ENCODE measurements around the gene POLR3G.
A peak's percentile ranks its signal among the peaks of the same experiment; 100 is the strongest.

Gene POLR3G

GRCh38 chr5:90557391-90557790 is 82.7 kb downstream of the POLR3G start:
- H3K27ac Mint-ChIP-seq = no peak overlapping the region
- H3K27me3 Mint-ChIP-seq = peaks cover 49% of the 10 kb centered on the region
- no peak overlapping the region for H3K4me3 Mint-ChIP-seq
- H3K9me3 Mint-ChIP-seq = no peaks in the 10 kb centered on the region
- H3K4me1 Mint-ChIP-seq = peaks cover 13% of the 10 kb centered on the region
- H3K36me3 Mint-ChIP-seq = no peaks in the 10 kb centered on the region

GRCh38 chr5:90557871-90558270 is 83.2 kb downstream of the POLR3G start:
- H3K27ac Mint-ChIP-seq = no peak overlapping the region
- H3K9me3 Mint-ChIP-seq = no peaks in the 10 kb centered on the region
- no peaks in the 10 kb centered on the region for H3K36me3 Mint-ChIP-seq
- H3K4me3 Mint-ChIP-seq = peak overlapping the region; percentile 72
- H3K27me3 Mint-ChIP-seq = peaks cover 51% of the 10 kb centered on the region
- H3K4me1 Mint-ChIP-seq = peaks cover 13% of the 10 kb centered on the region

GRCh38 chr5:90558344-90559192 is 83.9 kb downstream of the POLR3G start, which contains the start of gene ADGRV1:
Gene ADGRV1 (plus strand): TSS chr5:90558797. CDS start chr5:90558896, 99 bp downstream.
- peaks cover 53% of the 10 kb centered on the region for H3K27me3 Mint-ChIP-seq
- no peak within 1 kb of the TSS for H3K27ac Mint-ChIP-seq
- peak within 1 kb of the TSS; percentile 72 for H3K4me3 Mint-ChIP-seq
- peaks cover 13% of the 10 kb centered on the region for H3K4me1 Mint-ChIP-seq
- no peaks in the 10 kb centered on the region for H3K36me3 Mint-ChIP-seq
- H3K9me3 Mint-ChIP-seq = no peaks in the 10 kb centered on the region

- Mint-ChIP-seq H3K4me3 (no peak overlapping the region), H3K27me3 (peaks cover 47% of the 10 kb centered on the region), H3K4me1 (peaks cover 13% of the 10 kb centered on the region), H3K27ac (no peak overlapping the region), H3K9me3 (no peaks in the 10 kb centered on the region), H3K36me3 (no peaks in the 10 kb centered on the region)
Observed at GRCh38 chr5:90560771-90561170, 86.1 kb downstream of the POLR3G start.

GRCh38 chr5:90561766-90562165 is 87.1 kb downstream of the POLR3G start:
- H3K4me1 Mint-ChIP-seq = peaks cover 13% of the 10 kb centered on the region
- H3K27ac Mint-ChIP-seq = no peak overlapping the region
- peaks cover 47% of the 10 kb centered on the region for H3K27me3 Mint-ChIP-seq
- H3K36me3 Mint-ChIP-seq = no peaks in the 10 kb centered on the region
- H3K4me3 Mint-ChIP-seq = no peak overlapping the region
- H3K9me3 Mint-ChIP-seq = no peaks in the 10 kb centered on the region

- H3K36me3 Mint-ChIP-seq = no peaks in the 10 kb centered on the region
- H3K27ac Mint-ChIP-seq = no peak overlapping the region
- H3K4me1 Mint-ChIP-seq = peaks cover 13% of the 10 kb centered on the region
- H3K27me3 Mint-ChIP-seq = peaks cover 42% of the 10 kb centered on the region
- no peaks in the 10 kb centered on the region for H3K9me3 Mint-ChIP-seq
- H3K4me3 Mint-ChIP-seq = no peak overlapping the region
Observed at GRCh38 chr5:90562341-90562740, 87.7 kb downstream of the POLR3G start.

GRCh38 chr5:90563108-90563507 is 88.4 kb downstream of the POLR3G start:
- H3K27ac Mint-ChIP-seq = no peak overlapping the region
- no peaks in the 10 kb centered on the region for H3K36me3 Mint-ChIP-seq
- peaks cover 37% of the 10 kb centered on the region for H3K27me3 Mint-ChIP-seq
- H3K4me3 Mint-ChIP-seq = no peak overlapping the region
- peaks cover 9% of the 10 kb centered on the region for H3K4me1 Mint-ChIP-seq
- no peaks in the 10 kb centered on the region for H3K9me3 Mint-ChIP-seq
